GM13977 (cell line): ENCODE results near the gene SCART1.
A peak's percentile ranks its signal among the peaks of the same experiment; 100 is the strongest.

Experiments
- DNase-seq: peaks from one replicate; pipeline ENCODE4 v3.0.0; 2012; ENCODE audit warnings: low spot score
- CTCF ChIP-seq: IDR thresholded peaks from 2 replicates; pipeline ENCODE4 v1.5.1; 2012; ENCODE audit warnings: mild to moderate bottlenecking, control low read depth; ENCODE audit not compliant: insufficient read depth; ENCODE audit errors: extremely low read depth, missing control alignments
- in situ Hi-C: fragments of 300-500 bp; cut with MboI; formaldehyde crosslinking; loops from one replicate; pipeline ENCODE4 v1.12.0; 2022; ENCODE audit warnings: low sequenced_read_pairs, low pct_unique_long_range_greater_than_20kb, mixed read lengths, inconsistent platforms; ENCODE audit not compliant: unreplicated experiment

Gene SCART1

GRCh38 chr10:133471300-133472109 lies 17.8 kb downstream of the SCART1 start:
- in situ Hi-C loops: no loop called here
- no peak for DNase-seq
- TF ChIP-seq CTCF: no peak

GRCh38 chr10:133473270-133473669 lies 19.5 kb downstream of the SCART1 start:
- in situ Hi-C loops: no loop called here
- TF ChIP-seq CTCF: no peak
- no peak for DNase-seq

DNA sequence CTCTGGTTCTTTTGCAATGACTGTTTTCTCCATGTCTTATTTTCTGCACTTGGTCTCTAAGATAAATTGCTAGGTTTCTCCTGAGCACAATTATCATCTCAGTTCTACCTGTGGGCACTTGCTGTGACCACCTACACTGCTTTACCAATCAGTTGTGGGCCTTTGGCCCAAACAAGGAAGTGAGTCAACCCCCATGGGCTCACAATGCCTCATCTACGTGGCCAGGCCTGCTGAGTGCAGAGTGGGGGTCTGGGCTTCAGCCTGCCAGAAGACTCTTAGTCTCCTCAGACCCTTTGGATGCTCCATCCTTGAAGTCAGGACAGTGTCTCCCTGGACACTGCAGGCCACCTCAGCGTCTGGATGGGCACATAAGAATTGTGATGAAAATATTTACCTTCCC lies 20.3 kb downstream of the SCART1 start:
- no peak for DNase-seq
- in situ Hi-C loops: no loop called here
- no peak for TF ChIP-seq CTCF

GRCh38 chr10:133474665-133475424 lies 21.1 kb downstream of the SCART1 start:
- in situ Hi-C loops: no loop called here
- no peak for TF ChIP-seq CTCF
- DNase-seq: peak; percentile 16

DNA sequence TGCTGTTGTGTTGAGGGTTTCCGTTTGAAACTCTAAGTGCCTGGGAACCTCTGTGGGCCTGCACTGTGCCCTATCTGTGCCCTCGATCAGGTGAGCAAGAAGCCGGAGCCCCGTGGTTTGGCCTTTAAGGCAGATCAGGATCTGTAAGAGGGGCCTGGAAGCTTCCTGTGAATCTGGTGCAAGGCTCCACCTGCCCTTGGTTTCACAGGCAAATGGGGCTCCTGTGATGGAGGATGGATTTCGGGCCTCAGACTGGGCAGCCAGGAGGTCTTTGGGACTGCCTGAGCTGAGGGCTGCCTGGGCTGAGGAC lies 21.6 kb downstream of the SCART1 start:
- DNase-seq: peak; percentile 9
- in situ Hi-C loops: no loop called here
- no peak for TF ChIP-seq CTCF

DNA sequence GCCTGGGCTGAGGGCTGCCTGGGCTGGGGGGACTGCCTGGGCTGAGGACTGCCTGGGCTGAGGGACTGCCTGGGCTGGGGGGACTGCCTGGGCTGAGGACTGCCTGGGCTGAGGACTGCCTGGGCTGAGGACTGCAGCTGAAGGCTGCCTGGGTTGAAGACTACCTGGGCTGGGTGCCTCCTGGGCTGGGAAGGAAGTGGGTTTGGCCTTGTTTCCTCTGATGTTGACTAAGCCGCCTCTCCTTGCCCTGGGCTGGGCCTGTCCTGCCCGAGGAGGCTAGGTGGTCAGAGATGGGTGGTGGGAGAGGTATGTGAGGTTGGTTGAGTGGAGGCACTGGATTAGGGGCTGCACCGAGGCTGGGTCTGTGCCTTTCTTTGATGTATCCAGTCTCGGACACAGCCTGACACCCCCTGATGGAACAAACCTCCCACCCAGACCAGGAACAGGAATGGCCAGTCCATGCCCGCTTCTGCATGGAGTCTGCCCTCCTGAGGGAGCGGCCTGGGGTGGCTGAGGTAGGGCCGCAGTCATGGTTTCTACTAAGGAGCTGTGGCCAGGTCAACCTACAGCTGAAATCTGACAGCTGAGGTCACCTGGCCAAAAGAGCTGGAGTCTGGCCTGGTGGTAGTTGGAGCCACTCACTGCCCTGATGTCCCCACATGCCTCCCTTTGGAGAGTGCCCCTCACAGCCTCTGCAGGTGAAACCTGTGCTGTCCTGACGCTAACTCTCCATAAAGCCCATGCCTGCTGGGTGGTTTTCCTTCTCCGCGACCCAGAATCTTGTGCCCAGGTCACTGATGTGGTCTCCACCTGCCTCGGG lies 22.3 kb downstream of the SCART1 start:
- in situ Hi-C loops: no loop called here
- no peak for TF ChIP-seq CTCF
- peak; percentile 7 for DNase-seq
